NCI-H1417 (cell line): ENCODE data around the gene CCDC92.

Experiments
- DNase-seq, 3 experiments: peaks; one replicate each; lab custom pipeline; 2025; lab: John Stamatoyannopoulos, UW

The CCDC92 gene

GRCh38 chr12:124002021-124002644 is 29.5 kb upstream of the CCDC92 start:
- no peak for DNase-seq

DNA sequence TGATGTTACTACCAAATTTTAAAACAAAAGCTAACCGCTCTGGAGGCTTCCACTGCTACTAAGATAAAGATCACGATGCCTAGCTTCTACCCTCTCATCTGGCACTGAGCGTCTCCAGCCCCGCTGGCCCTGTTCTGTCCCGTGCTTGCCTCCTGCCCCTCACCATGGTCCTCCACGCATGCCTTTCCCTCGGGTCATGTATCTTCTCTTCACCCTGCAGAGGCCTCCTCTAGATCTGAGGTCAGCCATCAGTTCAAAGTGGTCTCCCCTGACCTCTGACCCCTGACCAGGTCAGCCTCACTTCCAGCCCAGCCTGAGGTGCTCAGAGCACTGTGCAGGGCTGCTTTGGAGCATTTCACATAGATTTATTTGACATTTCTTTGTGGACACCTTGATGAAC is 28.7 kb upstream of the CCDC92 start:
- DNase-seq = no peak

GRCh38 chr12:124000111-124000510 is 27.5 kb upstream of the CCDC92 start:
- DNase-seq = no peak

GRCh38 chr12:123998991-123999359 is 26.3 kb upstream of the CCDC92 start:
- no peak for DNase-seq

DNA sequence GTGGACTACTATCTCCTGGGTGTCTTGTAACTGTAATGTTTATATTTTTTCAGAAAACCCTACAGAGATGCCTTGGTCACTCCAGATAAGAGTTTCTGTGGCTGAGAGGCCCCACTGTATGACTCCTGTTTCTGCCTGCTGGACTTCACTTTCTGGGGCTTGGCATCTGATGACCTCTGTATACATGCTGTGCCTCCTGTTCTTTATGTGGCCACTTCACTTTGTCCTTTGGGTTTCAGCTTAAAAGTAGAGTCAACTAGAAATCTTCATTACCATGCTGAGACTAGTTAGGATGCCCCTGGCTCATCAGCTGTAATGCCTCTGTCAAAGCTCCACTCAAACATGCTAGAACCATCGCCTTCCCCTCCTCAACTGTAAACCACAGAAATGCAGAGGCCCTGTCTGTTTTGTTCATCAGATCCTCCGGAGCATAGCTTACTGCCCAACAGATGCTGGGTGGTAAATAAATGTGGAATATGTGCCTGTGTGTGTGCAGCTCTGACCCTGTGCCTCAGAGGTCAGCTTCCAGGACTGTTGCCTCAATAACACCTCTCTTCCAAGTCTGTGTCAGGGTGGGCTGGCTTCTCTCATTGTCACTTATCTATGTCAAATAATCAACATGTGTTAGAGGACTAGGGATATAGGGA is 25.8 kb upstream of the CCDC92 start:
- DNase-seq = no peak

DNA sequence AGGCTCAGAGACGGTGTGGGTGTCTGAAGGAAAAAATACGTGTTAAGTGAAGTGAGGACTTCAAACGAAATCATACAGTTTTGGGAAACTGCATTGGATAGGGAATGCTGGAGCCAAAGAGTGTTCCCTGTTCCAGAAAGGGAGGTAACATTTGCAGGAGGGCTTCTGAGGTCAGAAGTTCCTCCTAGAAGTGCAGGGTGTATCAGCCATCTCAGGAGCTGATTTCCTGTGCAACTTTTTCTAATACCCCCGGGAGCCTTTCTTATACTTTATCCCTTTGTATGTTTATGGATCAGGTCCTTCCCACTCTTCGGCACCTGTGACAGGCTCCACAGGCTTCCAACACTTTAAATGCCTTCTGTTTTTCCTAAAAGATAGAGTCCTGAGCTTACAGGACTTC is 25.3 kb upstream of the CCDC92 start:
- DNase-seq = no peak

GRCh38 chr12:123997033-123997822 is 24.6 kb upstream of the CCDC92 start:
- DNase-seq = no peak

DNA sequence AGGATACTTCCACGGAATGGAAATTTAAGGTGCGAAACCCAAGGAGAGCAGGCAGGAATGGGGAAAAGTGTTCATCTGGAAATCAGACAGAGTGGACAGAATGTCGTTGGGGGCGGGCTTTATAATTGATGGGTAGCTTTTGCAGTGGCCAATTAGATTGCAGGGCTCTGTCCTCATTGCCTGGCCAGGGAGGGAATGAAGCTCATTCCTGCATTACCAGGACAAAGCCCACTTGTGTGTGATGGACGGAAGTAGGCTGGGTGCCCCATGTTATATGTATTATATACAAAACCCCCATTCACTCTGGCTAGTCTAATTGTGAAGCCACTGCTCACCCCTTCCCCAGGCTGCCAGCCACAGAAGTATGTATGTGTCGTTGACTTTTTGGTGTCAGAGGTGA is 23.9 kb upstream of the CCDC92 start:
- peak in 1 of 3 experiments; percentile 13 for DNase-seq

GRCh38 chr12:123995023-123995748 is 22.6 kb upstream of the CCDC92 start:
- no peak for DNase-seq

GRCh38 chr12:123992118-123992825 is 19.6 kb upstream of the CCDC92 start:
- DNase-seq = no peak

DNA sequence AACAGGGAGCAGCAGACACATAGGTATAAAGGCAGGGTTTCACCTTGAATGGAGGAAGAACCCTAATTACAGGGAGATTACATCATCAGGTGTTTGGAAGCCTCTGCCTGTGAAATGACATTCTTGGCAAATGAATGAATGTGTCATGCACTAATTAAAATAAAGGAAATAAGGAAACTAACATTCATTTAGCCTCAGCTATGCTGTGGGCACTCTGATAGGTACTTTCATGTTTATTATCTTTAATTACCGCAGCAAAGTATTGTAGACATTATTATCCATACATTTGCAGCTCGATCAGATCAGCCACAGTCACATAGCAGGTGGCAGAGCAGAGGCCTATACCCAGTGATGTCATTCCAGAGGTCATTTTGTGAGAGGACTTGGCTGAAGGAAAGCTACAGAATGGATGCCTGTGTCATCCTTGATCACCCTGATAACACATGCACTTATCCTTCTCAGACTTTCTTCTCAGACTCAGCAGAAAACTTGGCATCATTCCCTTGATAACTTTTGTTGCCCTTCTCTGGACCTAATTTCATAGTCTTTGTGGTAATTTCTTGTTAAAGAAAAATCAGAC is 18.8 kb upstream of the CCDC92 start:
- DNase-seq = no peak

- DNase-seq = no peak
These were observed 17.9 kb upstream of the CCDC92 start for GRCh38 chr12:123990511-123990910.

- DNase-seq = no peak
These were observed 17.1 kb upstream of the CCDC92 start for GRCh38 chr12:123989753-123990152.

GRCh38 chr12:123989168-123989567 is 16.5 kb upstream of the CCDC92 start:
- DNase-seq = no peak

DNA sequence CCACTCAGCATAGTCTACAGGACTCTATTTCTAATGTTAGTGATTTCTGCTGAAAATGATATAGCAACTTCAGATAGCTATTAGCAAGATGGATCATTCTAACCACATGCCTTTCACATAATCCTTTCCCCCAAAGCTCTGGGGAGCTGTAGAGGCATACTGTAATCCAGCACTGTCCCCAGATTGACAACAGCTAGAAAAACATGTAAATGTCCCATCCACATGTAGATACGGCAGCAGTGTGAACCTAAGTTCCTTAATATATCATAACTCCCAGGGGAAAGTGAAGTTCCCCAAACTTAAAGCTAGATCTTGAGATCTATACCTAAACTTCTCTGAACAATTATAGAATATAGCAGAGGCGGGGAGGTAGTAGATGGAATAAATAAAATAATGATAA is 14.4 kb upstream of the CCDC92 start:
- DNase-seq = no peak

DNA sequence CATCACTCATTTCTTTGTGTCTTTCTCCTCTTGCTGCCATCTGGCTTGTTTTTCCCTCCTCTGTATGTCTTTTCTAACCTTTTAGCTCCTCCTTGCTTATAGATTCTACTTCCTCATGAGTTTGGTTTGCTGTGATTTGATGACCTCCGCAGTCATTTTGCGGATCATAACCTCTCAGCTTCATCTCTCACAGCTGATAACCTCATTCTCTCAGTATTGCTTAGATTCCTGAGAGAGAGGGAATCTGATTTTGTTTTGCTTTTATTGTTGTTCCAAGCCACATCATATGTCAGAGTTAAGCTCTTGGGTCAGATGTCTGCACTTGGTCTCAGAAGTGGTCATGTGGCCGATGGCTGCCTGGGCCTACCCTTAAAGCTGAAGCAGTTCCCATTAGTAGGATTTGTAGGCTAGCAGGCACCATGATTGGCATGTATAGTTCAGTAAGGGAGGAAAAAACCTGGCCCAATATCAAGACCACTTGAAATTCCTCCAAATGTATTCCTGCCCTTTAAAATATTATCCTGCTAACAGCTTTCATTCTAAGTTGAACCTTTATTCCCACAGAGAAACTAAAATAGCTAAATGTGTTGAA is 13.8 kb upstream of the CCDC92 start:
- no peak for DNase-seq

DNA sequence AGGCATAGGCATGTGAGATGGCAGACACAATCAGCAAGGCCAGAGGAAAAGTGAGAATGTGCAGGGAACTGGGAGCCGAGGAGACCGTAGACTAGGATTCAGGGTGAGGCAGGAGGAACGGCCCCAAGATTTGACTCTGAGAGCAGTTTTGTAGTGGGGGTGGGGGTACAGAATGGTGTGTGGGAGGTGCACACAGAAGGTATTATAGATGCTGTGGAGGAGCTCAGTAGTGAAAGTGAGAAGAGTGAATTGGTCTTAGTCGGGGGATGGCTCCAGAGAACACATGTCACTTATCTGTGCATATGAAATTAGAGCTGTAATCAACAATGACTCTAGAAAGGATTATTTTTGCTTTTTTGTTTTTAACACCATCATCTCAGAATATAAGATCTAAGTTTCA is 12.3 kb upstream of the CCDC92 start:
- no peak for DNase-seq

- peak; percentile 44 to 75 (median 62) for DNase-seq
These were observed 11.3 kb upstream of the CCDC92 start for GRCh38 chr12:123983822-123984485.

DNA sequence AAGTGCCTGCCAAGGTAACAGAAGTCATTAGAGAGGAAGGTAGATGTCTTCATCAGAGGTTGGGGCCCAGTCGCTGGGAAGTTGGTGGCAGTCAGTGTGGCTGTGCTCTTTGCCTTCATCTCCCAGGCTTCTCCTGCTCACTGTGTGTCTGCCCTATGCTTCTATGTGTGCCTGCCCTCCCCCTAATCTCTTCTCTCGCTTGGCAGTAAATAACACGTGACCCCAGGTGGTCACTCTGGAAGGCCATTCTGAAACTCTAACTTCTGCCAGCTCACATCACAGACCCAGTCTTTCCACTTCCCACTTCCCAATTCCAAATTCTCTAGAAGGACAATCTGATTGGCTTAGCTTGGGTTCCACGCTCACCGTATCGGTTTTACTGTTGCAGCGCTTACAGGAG is 9.6 kb upstream of the CCDC92 start:
- DNase-seq = no peak

GRCh38 chr12:123979566-123979965 is 6.9 kb upstream of the CCDC92 start:
- DNase-seq = no peak
